SK-N-SH treated with all-trans-retinoic acid at 6 μM for 48 hours (cell line): ENCODE measurements around the gene SIRPG.

Experiments
- ATAC-seq: fragments of 200-7000 bp; cut with Tn5 transposase; 3 replicates; pipeline ENCODE4 v1.9.1; 2020; ENCODE audit warnings: mild to moderate bottlenecking, moderate library complexity
- ARNTL ChIP-seq: fragments of 450-650 bp; formaldehyde crosslinking; IDR thresholded peaks from 2 replicates; pipeline ENCODE4 v1.5.0; 2020; ENCODE audit warnings: low read depth, mild to moderate bottlenecking, moderate library complexity, borderline replicate concordance
- BACH2 ChIP-seq: fragments of 250-450 bp; sonication (Bioruptor Pico); IDR thresholded peaks from 2 replicates; pipeline ENCODE4 v1.9.0; 2021; ENCODE audit warnings: mild to moderate bottlenecking, borderline replicate concordance
- CREB5 ChIP-seq: fragments of 250-450 bp; sonication (Bioruptor Pico); IDR thresholded peaks from 2 replicates; pipeline ENCODE4 v1.5.1; 2020; ENCODE audit warnings: low read depth, mild to moderate bottlenecking, moderate library complexity
- CSDC2 ChIP-seq: fragments of 250-450 bp; sonication (Bioruptor Pico); IDR thresholded peaks from 2 replicates; pipeline ENCODE4 v1.5.0; 2020; ENCODE audit warnings: mild to moderate bottlenecking, moderate library complexity
- CSRNP3 ChIP-seq: fragments of 250-450 bp; sonication (Bioruptor Pico); IDR thresholded peaks from 2 replicates; pipeline ENCODE4 v1.5.1; 2021; ENCODE audit warnings: mild to moderate bottlenecking, moderate library complexity
- GLIS3 ChIP-seq: fragments of 250-450 bp; sonication (Bioruptor Pico); IDR thresholded peaks from 2 replicates; pipeline ENCODE4 v1.5.0; 2020; ENCODE audit warnings: mild to moderate bottlenecking, moderate library complexity
- ISL1 ChIP-seq: fragments of 250-450 bp; sonication (Bioruptor Pico); IDR thresholded peaks from 2 replicates; pipeline ENCODE4 v2.1.2; 2022; ENCODE audit warnings: mild to moderate bottlenecking, moderate library complexity
- OSR1 ChIP-seq: fragments of 250-450 bp; sonication (Bioruptor Pico); IDR thresholded peaks from 2 replicates; pipeline ENCODE4 v1.8.0; 2022; ENCODE audit warnings: moderate library complexity, mild to moderate bottlenecking, inconsistent platforms
- PATZ1 ChIP-seq: fragments of 250-450 bp; sonication (Bioruptor Pico); IDR thresholded peaks from 2 replicates; pipeline ENCODE4 v1.8.0; 2020; ENCODE audit warnings: mild to moderate bottlenecking, moderate library complexity, borderline replicate concordance
- POU6F1 ChIP-seq: fragments of 250-450 bp; sonication (Bioruptor Pico); IDR thresholded peaks from 2 replicates; pipeline ENCODE4 v1.8.0; 2021; ENCODE audit warnings: low read depth, mild to moderate bottlenecking, moderate library complexity, borderline replicate concordance
- PPARA ChIP-seq: fragments of 250-450 bp; sonication (Bioruptor Pico); IDR thresholded peaks from 2 replicates; pipeline ENCODE4 v1.5.0; 2020; ENCODE audit warnings: mild to moderate bottlenecking, borderline replicate concordance
- RARB ChIP-seq: fragments of 250-450 bp; sonication (Bioruptor Pico); IDR thresholded peaks from 2 replicates; pipeline ENCODE4 v1.8.0; 2021; ENCODE audit warnings: mild to moderate bottlenecking, moderate library complexity
- SNAI2 ChIP-seq: fragments of 250-450 bp; sonication (Bioruptor Pico); IDR thresholded peaks from 2 replicates; pipeline ENCODE4 v1.5.0; 2020; ENCODE audit warnings: mild to moderate bottlenecking, moderate library complexity
- TOX ChIP-seq: fragments of 250-450 bp; sonication (Bioruptor Pico); IDR thresholded peaks from 2 replicates; pipeline ENCODE4 v1.8.0; 2021; ENCODE audit warnings: mild to moderate bottlenecking, moderate library complexity, borderline replicate concordance
- ZFP3 ChIP-seq: fragments of 250-450 bp; sonication (Bioruptor Pico); IDR thresholded peaks from 2 replicates; pipeline ENCODE4 v1.5.0; 2020; ENCODE audit warnings: mild to moderate bottlenecking, moderate library complexity
- ZNF70 ChIP-seq: fragments of 450-650 bp; formaldehyde crosslinking; IDR thresholded peaks from 2 replicates; pipeline ENCODE4 v1.5.0; 2020; ENCODE audit warnings: mild to moderate bottlenecking, moderate library complexity
- ZNF8 ChIP-seq: fragments of 450-650 bp; formaldehyde crosslinking; IDR thresholded peaks from 2 replicates; pipeline ENCODE4 v1.5.0; 2020; ENCODE audit warnings: mild to moderate bottlenecking, moderate library complexity

Gene SIRPG

GRCh38 chr20:1626528-1627199 lies 30.9 kb downstream of the SIRPG start:
- ATAC-seq = no peak
- TF ChIP-seq OSR1 (CRISPR knock-in tag) = no peak
- no peak for TF ChIP-seq PATZ1
- TF ChIP-seq GLIS3 (CRISPR knock-in tag) = no peak
- TF ChIP-seq POU6F1 (CRISPR knock-in tag) = no peak
- no peak for TF ChIP-seq TOX (CRISPR knock-in tag)
- TF ChIP-seq ZNF70 (CRISPR knock-in tag) = no peak
- no peak for TF ChIP-seq ARNTL (CRISPR knock-in tag)
- TF ChIP-seq, all 23 proteins: peak for 0

- ATAC-seq = no peak
- TF ChIP-seq ZFP3 (CRISPR knock-in tag) = no peak
- TF ChIP-seq PATZ1 = no peak
- no peak for TF ChIP-seq TOX (CRISPR knock-in tag)
- TF ChIP-seq ARNTL (CRISPR knock-in tag) = no peak
- TF ChIP-seq RARB (CRISPR knock-in tag) = no peak
- no peak for TF ChIP-seq CREB5
- TF ChIP-seq CSDC2 (CRISPR knock-in tag) = no peak
- TF ChIP-seq PPARA (CRISPR knock-in tag) = no peak
- no peak for TF ChIP-seq POU6F1 (CRISPR knock-in tag)
- no peak for TF ChIP-seq CSRNP3 (CRISPR knock-in tag)
- TF ChIP-seq BACH2 = no peak
- no peak for TF ChIP-seq ZNF70 (CRISPR knock-in tag)
- TF ChIP-seq ISL1 (CRISPR knock-in tag) = no peak
- TF ChIP-seq, all 23 proteins: peak for 0
Measured at GRCh38 chr20:1625083-1625690, 32.4 kb downstream of the SIRPG start.

GRCh38 chr20:1623501-1624205 lies 33.9 kb downstream of the SIRPG start:
- no peak for ATAC-seq

More at GRCh38 chr20:1623501-1624205, 33.9 kb downstream of the SIRPG start:
- TF ChIP-seq CSRNP3 (CRISPR knock-in tag) = no peak
- TF ChIP-seq PPARA (CRISPR knock-in tag) = no peak
- no peak for TF ChIP-seq ZNF8 (CRISPR knock-in tag)
- TF ChIP-seq ZNF70 (CRISPR knock-in tag) = no peak
- no peak for TF ChIP-seq SNAI2 (CRISPR knock-in tag)
- no peak for TF ChIP-seq RARB (CRISPR knock-in tag)
